HG03469 (cell line): ENCODE results near the gene YPEL2.

Source experiments
- ATAC-seq: cut with Tn5 transposase; IDR thresholded peaks from one replicate; pipeline ENCODE4 v1.9.1; 2021; ENCODE audit warnings: mild to moderate bottlenecking, moderate library complexity, moderate number of reproducible peaks; ENCODE audit not compliant: unreplicated experiment

YPEL2 gene

DNA sequence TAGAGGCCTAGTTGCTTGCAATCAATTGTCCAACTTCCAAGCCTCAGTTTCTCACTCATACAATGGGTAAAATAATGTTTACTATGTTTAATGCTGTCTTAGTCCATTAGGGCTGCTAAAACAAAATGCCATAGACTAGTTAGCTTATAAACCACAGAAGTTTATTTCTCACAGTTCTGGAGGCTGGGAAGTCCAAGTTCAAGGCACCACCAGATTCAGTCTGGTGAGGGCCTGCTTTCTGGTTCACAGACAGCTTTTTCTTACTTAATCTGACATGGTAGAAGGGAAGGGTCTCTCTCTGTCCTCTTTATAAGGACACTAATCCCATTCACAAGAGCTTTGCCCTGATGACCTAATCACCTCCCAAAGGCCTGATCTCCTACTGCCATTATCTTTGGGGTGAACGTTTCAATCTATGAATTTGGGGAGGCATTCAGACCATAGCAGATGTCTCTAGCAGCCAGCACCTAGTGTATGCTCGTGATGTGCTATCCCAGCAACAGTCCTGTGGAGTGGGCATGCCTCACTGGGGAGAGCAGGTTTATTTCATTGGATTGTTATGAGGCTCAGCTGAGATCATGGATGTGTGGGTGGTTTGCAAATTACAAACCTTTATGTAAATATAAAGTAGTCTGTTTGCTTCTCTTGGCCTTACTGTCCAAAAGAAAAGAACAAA, 25.2 kb downstream of the YPEL2 start:
- no peak for ATAC-seq

GRCh38 chr17:59357219-59357697, 25.8 kb downstream of the YPEL2 start:
- ATAC-seq, result no peak

- ATAC-seq, result no peak
These were observed 26.5 kb downstream of the YPEL2 start for GRCh38 chr17:59357929-59358328.

GRCh38 chr17:59361386-59361785, 29.9 kb downstream of the YPEL2 start:
- no peak for ATAC-seq

DNA sequence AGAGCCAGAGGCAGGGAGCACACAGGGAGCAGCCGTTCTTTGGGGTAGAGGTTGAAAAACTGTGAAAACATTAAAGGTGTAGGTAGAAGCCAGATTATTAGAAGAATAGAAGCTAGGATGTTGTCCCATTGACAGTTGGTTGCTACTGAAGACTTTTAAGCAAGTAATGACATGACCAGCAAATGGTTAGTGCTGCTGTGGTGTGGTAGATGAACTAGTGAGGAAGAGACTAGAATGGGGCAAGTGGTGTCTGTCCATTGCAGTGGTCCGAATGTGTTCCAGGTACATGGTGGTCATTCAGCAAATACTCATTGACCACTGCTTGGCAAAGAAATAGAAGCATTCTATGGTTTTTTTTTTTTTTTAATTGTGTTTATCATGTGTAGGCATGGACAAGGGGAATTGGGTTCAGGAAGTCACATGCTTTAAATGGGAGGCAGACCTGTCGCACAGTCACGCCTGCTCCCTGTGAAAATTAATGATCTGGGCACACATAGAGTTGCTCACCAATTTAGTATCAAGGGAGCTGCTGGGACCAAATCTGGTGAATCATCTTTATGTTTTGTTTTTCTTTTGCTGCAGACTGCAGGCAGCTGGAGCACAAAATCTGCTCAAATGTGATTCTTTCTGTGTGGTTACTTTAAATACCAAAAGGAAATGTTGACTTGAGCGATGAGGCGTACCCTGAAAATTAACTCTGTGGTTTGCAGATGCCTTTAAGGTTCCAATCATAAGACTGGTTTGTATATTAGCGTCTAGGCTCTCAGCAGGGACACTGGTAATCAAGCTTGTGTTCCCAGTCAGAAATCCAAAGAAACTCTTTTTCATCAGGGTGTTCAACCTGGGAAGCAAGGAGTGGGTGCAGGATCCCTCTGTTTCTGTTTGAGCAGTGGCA, 30.7 kb downstream of the YPEL2 start:
- no peak for ATAC-seq

- ATAC-seq, result no peak
These were observed 31.4 kb downstream of the YPEL2 start for GRCh38 chr17:59362811-59363205.

GRCh38 chr17:59365383-59365981, 34.0 kb downstream of the YPEL2 start:
- ATAC-seq, result no peak

- no peak for ATAC-seq
These were observed 34.7 kb downstream of the YPEL2 start for GRCh38 chr17:59366040-59366757.

DNA sequence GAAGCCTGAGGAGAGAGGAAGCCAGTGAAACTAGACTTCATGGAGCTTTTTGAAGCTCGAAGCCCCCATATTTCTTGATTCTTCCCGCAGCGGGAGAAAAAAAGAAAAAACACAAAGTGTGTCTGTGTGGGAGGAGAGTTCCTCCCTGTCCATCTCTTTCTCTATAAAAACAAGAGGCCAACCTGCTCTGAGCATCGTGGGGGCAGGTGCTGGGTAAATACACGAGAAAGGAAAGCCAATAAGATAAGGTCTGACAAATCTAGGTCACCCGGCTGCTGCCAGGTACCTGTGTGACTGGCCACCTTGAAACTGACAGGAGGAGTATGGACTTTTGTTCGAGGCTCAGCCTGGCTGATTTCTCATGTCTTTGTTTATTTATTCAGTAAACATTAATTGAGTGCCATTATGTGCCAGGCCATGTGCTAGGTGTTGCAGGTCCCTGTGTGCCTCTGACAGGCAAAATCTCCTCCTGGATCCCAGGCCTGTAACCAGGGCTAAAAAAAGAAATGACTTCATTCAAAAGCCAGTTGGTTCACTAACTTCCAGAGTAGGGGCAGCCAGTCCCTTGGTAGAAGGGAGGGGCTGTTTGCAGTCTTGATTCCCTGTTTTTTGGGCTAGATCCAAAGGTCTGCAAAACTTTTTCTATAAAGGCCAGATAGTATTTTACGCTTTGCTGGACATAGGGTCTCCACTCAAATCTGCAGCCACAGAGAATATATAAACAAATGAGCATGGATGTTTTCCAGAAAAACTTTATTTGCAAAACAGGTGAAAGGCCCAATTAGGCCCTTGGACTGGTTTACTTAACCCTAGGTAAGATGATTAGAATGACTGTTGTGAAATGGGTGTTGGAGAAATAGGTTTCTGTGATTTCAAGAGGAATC, 35.6 kb downstream of the YPEL2 start:
- no peak for ATAC-seq

GRCh38 chr17:59367657-59368045, 36.2 kb downstream of the YPEL2 start:
- no peak for ATAC-seq

DNA sequence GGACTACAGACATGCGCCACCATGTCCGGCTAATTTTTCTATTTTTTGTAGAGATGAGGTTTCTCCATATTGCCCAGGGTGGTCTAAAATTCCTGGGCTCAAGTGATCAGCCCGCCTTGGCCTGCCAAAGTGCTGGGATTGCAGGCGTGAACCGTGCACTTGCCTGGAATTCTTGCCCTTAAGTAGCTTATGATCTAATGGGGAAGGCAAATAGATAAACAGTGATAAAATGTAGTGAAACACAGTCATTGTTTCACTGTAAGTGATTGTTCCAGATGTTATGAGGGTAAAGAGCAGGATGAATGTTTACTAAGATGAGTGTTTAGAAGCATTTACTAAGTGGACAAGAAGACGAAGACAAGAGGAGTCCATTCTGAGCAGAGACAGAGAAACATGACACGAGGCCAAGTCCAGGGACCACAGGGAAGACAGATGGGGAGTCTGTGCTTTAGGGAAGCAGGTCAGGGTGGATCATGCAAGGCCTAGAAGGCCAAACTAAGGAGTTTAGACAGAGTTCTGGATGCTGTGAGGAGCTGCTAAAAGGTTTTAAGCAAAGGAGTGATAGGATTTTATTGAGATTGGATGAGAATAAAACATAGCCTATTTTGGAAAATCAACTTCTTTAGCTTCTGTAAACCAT, 36.9 kb downstream of the YPEL2 start:
- no peak for ATAC-seq

DNA sequence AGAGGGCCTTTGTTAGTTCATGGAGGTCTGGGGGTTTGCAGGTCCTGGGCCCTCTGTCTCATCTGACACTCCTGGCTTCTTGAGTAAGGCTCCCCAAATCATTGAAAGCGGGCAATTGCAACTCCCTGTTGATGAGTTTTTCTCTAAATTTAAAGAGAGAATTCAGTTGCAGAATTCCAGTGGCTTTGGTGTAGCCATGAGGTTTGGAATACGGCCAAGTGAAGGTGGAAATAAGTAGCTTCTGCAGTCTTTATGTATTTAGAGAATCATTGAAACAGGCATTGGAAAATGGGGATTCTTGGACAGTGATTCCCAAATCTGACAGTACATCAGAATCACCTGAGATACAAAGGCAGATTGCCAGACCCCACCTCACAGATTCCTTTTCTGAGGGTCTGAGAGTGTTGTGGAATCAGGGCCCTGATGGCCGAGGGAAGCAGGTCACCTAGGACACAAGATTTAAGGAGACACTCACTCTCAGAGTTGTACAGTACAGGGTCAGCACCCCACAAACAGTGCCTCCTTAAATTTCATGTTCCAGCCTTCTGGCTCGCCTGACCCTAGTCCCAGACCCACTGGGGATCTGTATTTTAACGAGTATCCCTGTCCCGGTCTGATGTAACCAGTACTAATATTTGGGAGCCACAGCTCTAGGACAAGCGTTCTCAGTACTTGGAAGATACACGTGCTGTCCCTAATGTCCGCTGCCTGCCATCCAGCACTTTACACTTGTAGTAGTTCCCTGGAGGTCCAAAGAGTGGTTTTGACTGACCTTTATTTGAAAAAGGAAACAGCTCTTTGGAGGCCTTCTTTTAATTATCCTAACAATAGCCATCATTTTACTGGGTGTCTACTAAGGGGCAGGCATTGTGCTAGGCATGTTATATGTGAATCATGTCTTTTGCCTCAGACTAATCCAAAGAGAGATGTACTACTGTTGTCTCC, 37.8 kb downstream of the YPEL2 start:
- no peak for ATAC-seq

GRCh38 chr17:59370593-59371299, 39.3 kb downstream of the YPEL2 start:
- ATAC-seq, result no peak

GRCh38 chr17:59371416-59372100, 40.1 kb downstream of the YPEL2 start:
- no peak for ATAC-seq

DNA sequence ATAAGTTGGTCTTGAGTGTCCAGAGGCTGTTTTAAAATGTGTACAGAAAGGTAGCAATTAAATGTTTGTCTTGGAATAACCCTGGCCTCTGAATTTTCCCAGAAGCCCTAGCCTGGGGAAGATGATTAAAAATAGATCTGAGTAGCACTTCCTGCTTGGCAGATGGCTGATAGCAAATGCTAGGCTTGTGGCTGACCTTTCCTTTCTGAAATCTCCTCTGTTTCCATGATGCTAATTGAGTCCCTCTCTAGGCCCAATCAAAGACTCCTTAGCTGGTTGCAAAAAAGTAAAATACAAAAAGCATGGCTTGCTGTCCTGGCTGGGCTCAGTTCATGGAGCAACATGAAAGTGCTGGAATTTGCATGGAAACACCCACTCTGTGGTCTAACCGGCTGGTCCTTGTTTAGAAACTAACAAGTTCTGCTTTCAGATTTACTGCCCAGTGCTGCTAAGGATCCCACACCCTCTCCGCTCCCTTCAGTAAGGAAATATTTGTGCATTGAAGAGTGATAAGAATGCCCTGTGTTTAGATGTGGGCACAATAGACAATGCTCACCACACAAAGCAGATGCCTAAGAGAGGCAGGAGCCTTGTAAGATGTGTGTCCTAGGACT, 40.8 kb downstream of the YPEL2 start:
- ATAC-seq, result no peak

- ATAC-seq, result no peak
These were observed 42.5 kb downstream of the YPEL2 start for GRCh38 chr17:59373882-59374495.
